G401.6 (cell line): ENCODE measurements around the gene LYPD6.

ENCODE experiments used
- FAIRE-seq: peaks from 2 replicates; lab custom pipeline; 2012; peaks lifted over from hg19 to GRCh38; lab: Jason Lieb, UNC

Gene LYPD6

GRCh38 chr2:149410701-149411484 is 80.5 kb downstream of the LYPD6 start:
- FAIRE-seq, result no peak

DNA sequence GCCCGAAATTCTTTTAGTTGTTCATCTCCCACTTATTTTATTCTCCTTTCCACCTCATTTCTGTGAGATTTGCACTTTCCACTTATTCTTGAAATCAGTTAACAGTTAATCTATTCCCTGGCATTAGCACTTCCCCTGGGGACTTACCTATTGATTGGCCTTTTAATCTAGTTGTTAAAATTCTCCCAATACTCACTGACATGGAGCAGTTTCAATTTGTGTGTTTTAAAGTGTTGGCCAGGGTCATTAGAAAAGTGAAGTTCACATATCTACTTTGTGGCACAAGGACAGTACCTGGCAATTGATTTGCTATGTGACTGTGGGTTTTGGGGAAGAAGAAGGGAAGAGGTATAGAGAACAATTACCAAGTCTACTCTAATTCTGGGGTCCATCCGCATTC is 83.1 kb downstream of the LYPD6 start:
- no peak for FAIRE-seq

DNA sequence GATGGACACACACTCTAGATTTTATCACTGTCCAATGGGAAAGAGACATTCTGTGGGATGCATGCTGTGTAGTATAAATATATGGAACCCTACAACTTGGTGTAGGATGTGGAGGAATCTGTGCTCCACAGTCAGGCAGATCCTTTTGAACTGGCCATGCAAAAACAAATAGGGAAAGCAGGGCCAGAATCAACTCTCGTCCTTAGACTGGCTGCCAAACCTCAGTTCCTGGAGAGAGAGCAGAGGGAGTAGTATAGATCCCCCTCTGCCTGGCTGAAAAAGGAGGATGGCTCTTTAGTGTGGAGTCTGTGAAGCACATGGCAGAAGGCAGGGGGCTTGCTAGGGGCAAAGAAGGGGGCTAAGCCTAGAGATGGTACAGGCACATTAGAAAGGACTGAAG is 84.7 kb downstream of the LYPD6 start:
- FAIRE-seq, result no peak

GRCh38 chr2:149418065-149418464 is 87.7 kb downstream of the LYPD6 start:
- no peak for FAIRE-seq

DNA sequence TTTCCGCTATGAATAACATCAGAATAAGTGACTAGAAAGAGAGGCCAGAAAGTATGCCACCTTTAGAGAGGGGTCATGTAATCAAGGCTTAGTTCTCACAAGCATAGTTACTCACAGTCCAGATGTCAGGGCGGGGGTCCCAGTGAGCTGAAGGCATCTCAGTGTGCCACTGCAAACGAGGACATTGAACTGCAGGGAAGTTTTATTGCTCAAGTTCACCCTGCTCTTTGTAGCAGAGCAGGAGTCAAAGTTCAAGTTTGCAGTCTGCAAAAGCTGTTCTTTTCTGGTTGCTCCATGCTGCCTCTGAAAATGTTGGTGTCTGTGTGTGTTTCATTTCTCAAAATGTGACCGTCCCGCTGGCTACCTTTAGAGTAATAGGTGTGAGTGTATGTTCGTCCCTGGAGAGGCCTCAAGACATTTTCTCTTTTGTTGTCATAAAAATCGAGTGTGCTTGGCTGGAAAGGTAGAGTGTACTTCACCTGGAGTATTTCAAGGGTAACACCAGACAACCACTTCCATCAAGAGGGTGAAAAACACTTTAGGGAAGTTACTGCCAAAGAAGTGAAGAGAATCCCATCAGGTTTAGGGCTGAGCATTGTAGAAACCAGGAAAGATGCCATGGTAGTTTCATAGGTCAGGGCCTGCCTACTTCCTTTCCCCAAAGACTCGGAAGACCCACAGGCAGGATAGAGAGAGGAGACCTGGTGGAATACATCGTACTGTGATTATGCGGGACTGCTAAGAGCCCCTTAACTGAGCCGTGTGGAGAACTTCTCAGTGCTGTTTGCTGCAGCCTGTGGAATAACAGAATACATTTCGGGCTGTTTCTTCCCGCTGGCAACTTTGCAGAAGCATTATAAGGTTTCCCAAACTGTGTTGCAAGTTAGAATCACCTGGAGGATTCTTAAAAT is 89.9 kb downstream of the LYPD6 start:
- no peak for FAIRE-seq

DNA sequence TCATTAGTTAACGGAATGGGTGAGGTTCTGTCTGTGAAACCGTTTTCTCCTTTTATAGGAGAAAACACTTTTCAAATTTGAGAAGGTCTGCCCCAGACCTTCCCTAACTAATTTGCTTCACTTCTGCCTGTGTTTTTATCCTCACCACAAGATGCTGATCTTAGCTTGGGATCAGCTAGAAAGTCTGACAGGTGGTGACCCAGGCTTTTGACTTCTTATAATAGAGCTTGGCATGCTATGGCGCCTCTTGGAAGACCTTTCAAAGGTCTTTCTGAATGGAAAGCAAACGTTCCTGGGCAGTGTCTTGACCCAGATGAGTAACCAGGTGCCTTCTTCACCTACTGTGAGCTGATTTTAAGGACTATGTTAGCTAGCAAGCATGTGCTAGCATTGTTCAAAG is 91.4 kb downstream of the LYPD6 start:
- FAIRE-seq, result no peak

DNA sequence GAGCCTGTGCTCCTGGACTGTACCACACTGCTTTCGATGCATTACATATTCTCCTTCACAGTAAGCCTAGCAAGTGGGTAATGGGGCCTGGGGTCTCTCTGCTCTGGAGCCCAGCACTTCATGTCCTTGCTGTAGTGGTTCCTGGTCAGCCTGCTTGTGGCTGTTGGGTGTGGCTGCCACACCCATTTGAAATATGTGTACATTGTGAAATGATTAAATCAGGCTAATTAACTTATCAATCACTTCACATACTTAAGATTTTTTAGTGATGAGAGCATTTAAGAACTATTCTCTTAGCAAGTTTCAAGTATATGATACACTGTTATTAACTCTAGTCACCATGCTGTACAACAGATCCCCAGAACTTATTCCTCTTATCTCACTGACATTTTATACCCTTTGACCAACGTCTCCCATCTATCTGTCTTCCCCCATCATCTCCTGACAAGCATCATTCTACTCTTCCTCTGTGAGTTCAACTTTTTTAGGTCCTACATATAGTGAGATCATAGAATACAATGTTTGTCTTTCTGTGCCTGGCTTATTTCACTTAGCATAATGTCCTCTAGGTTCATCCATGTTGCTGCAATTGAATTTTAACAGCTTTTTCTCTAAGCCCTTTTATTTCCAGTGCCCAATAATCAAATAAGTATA is 92.1 kb downstream of the LYPD6 start:
- peak; percentile 50 for FAIRE-seq

- FAIRE-seq, result no peak
These were observed 92.6 kb downstream of the LYPD6 start for GRCh38 chr2:149422991-149423338.

DNA sequence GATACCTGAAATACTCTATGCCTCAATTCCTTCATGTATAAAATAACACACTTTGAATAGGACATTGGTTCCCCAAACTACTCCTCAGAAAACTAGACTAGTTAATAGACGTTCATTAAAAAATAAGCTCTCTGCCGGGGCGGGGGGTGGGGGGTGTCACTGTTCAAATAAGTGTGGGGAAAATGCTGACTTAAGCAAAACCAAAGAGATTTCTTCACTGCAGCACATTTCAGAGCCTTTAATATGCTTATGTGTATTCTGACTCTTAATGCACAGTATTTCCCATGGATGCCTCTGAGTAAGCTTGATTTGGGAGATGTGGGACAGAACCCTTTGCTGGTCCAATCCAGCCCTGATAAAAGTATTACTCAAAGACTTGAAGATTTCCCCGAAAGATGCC is 93.2 kb downstream of the LYPD6 start:
- no peak for FAIRE-seq

DNA sequence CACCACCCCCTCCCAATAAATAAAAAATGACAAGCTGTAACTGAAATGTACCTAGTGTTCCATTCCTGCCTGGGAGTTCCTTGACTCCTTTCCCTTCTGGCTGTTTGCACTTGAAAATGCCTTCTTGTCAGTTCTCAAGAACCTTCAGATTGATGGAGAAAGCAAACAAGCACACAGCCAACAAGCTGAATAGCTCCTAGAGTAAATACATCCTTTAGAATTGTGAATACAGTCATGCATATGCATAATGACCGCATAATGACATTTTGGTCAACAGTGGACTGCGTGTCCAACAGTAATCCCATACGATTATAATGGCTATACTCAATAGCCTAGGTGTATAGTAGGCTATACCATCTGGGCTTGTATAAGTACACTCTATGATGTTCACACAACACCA is 97.0 kb downstream of the LYPD6 start:
- no peak for FAIRE-seq

DNA sequence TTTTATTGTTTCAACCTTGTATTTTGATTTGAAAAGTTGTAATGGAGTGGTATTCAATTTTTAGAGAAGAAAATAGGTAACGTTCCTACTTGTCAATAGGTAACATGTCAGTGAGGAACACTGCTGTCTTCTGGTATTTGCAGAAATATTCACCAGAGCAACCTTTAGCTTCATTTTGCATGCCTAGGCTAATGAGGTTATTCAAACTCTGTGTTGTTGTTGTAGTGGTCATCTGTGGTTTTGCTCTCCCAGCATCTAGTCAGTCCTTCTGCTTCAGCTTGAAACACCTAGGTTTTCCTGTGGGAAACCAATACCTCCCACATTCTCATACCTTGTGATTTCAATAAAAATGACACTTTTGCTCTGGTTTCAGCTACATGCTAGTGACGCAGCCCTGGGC is 98.4 kb downstream of the LYPD6 start:
- no peak for FAIRE-seq

DNA sequence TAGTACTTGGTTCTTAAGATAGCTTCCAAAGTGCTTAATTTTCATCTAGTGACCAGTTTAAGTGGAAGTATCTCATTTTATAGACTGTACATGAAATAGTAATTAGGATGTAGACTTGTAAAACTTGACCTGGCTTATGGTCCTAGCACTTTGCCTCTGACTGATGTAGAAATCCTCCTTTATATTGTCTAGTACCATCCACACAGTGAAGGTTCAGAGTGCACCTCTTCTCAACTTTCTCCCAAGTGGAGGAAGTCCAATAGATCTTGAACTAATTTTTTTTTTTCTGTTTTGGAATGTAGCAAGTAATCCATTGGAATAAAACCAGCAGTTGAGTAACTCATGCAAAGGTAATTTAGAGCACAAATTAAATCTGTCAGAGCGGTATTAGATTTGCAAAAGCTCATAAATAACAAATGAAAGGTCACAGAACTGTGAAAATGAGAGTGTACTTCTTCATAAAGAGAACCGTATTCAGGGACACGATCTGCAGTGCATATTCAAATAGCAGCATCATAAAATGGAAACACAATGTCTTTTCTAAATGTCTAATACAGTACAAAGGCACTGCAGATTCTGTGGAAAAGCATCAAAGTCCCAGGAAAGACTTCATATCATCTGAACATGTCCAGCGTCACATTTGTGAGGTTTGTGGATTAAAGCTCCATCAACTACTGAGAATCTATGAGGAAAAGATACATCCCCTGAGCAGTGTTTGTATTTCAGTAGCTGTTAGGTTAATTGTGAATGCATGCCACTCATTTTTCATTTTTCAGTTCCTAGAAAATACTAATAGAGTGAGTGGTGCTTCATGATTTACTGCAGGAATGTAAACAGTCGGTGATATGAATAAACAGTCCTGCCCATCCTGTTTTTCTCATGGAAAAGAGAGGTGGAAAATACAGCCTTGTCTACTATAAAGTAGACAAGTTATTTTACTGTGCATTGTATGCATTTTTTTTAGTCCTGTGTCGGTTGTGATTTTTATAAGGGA is 100.7 kb downstream of the LYPD6 start:
- no peak for FAIRE-seq

GRCh38 chr2:149438330-149438960 is 108.1 kb downstream of the LYPD6 start:
- FAIRE-seq, result no peak

GRCh38 chr2:149441255-149441654 is 110.9 kb downstream of the LYPD6 start:
- no peak for FAIRE-seq

GRCh38 chr2:149442346-149442745 is 112.0 kb downstream of the LYPD6 start:
- no peak for FAIRE-seq

- FAIRE-seq, result no peak
These were observed 112.8 kb downstream of the LYPD6 start for GRCh38 chr2:149443150-149443549.

DNA sequence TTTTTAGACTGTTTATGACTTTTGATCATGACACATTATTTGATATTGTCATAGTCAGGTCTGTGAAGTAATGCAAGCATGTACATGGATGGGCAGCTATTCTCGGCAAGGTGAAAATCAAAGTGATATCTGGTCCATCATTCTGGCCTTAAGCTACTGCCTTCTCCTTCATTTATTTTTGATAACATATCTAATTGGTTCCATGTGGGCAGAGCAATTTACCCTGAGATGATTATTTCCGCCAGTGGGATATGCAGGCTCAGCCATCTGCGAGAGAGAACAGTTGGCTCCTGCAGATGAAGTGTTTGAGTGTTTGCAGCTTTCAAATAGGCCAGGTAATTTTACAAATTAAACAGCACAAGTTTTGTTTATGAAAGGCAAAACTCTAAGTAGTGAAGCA is 116.4 kb downstream of the LYPD6 start:
- no peak for FAIRE-seq

GRCh38 chr2:149448315-149448714 is 117.9 kb downstream of the LYPD6 start:
- FAIRE-seq, result no peak

GRCh38 chr2:149449017-149449416 is 118.6 kb downstream of the LYPD6 start:
- FAIRE-seq, result no peak

DNA sequence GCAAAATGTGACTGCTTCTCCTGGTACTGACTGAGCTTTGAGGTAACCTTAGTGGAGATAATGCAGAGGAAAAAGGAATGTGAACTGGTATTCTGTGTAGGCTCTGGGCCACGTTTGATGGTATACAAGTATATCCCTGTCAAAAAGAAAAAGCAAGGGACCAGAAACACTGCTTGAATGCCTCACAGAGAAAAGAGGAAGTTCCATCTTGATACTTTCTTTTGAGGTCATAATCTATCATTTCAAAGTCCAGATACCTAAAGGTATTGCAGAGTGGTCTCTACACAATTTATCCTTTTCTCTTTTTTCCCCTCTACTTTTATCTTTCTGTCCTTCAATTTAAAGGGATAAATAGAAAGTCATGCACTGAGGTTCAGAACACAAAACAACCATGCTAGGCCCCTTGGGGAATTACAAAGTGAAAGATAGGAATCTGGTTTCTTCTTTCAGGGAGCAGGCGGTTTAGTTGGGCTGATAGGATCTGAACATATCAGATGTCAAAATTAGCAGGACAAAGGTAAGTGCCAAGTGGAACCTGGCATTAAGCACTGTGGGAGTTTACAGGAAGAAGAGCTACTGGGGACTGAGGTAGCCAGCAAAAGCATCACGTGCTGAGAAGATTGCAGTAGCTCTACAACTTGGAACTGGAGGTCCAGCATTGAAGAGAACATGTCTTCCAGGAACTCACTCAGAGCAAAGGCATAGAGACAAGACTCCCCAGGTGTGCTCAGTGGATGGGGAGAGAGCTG is 121.2 kb downstream of the LYPD6 start:
- FAIRE-seq, result no peak

GRCh38 chr2:149456285-149456684 is 125.9 kb downstream of the LYPD6 start:
- no peak for FAIRE-seq
